BJ (cell line): ENCODE results near the gene MARCHF3. TPM values are rescaled to one million over a fixed set of nuclear protein-coding genes. Genes with fewer than 3 reads are reported as not detected.

ENCODE experiments used
- CTCF ChIA-PET: fragments of 350-600 bp; formaldehyde crosslinking; extraction: SDS; loops from one replicate; lab custom pipeline; 2021; ENCODE audit warnings: antibody characterized with exemption, inconsistent platforms; lab: Yijun Ruan, JAX
- POLR2A ChIA-PET: fragments of 300-600 bp; sonication (Branson Sonifier 250); formaldehyde crosslinking; extraction: SDS; loops from one replicate; lab custom pipeline; 2021; ENCODE audit warnings: antibody characterized with exemption; lab: Charles Lee
- DNase-seq: peaks from one replicate; pipeline ENCODE4 v3.0.0-alpha.2; 2011; ENCODE audit warnings: low read depth
- H3K27me3 ChIP-seq: 2 replicates; pipeline ENCODE4 v1.6.0; 2011; ENCODE audit warnings: low read length; ENCODE audit not compliant: control insufficient read depth, insufficient read depth
- H3K36me3 ChIP-seq: 2 replicates; pipeline ENCODE4 v1.5.1; 2011; ENCODE audit warnings: low read length; ENCODE audit not compliant: control insufficient read depth, insufficient read depth
- H3K4me3 ChIP-seq: 2 replicates; pipeline ENCODE4 v1.5.1; 2011; ENCODE audit warnings: low read depth, mild to moderate bottlenecking, control low read depth, low read length
- CTCF ChIP-seq: IDR thresholded peaks from 2 replicates; pipeline ENCODE4 v1.5.1; 2011; ENCODE audit warnings: low read depth, mild to moderate bottlenecking, control low read depth, inconsistent platforms, low read length, moderate library complexity; ENCODE audit not compliant: insufficient read depth
- polyA plus RNA-seq: library from polyadenylated mRNA; depleted of rRNA; stranded (reverse); fragments of >200 nt; gene quantifications from 2 replicates; pipeline ENCODE4 v1.2.3, GENCODE V29; 2011

MARCHF3 gene
- polyA plus RNA-seq, 1 experiment = 8.6 TPM

- Histone ChIP-seq H3K36me3 (no peaks in the 10 kb centered on the region), H3K4me3 (no peak overlapping the region), H3K27me3 (no peaks in the 10 kb centered on the region)
- peak; percentile 28 for DNase-seq
- ChIA-PET CTCF (interaction anchor here (1.5 kb wide), 1 partner anchor 26 kb away, joined by 4 read pairs; no protein-coding TSS in a partner anchor), POLR2A (no interaction called here)
- TF ChIP-seq CTCF = no peak
Measured at GRCh38 chr5:127002390-127002789, 28.0 kb downstream of the MARCHF3 start.

GRCh38 chr5:127001621-127002296 lies 28.6 kb downstream of the MARCHF3 start:
- ChIA-PET CTCF (interaction anchor here (1.1 to 1.5 kb wide), 2 partner anchors 9 to 27 kb away, joined by 3 to 4 read pairs; no protein-coding TSS in a partner anchor), POLR2A (no interaction called here)
- peak; percentile 82 for DNase-seq
- Histone ChIP-seq H3K4me3 (no peak overlapping the region), H3K36me3 (no peaks in the 10 kb centered on the region), H3K27me3 (no peaks in the 10 kb centered on the region)
- no peak for TF ChIP-seq CTCF

GRCh38 chr5:126998895-126999570 lies 31.3 kb downstream of the MARCHF3 start:
- no peak overlapping the region for H3K4me3 ChIP-seq
- no peak for TF ChIP-seq CTCF
- CTCF ChIA-PET = interaction anchor here (0.5 to 0.9 kb wide), 2 partner anchors 22 to 360 kb away, joined by 3 to 4 read pairs; no protein-coding TSS in a partner anchor
- POLR2A ChIA-PET = no interaction called here
- DNase-seq = no peak
- H3K27me3 ChIP-seq = no peaks in the 10 kb centered on the region
- no peaks in the 10 kb centered on the region for H3K36me3 ChIP-seq

- no peaks in the 10 kb centered on the region for H3K36me3 ChIP-seq
- no peak for TF ChIP-seq CTCF
- no peak overlapping the region for H3K4me3 ChIP-seq
- DNase-seq = no peak
- CTCF ChIA-PET = no interaction called here
- POLR2A ChIA-PET = interaction anchor here (0.5 kb wide), 1 partner anchor 29 kb away, joined by 3 read pairs; no protein-coding TSS in a partner anchor
- H3K27me3 ChIP-seq = no peaks in the 10 kb centered on the region
Measured at GRCh38 chr5:126998201-126998631, 32.1 kb downstream of the MARCHF3 start.

- POLR2A ChIA-PET = no interaction called here
- CTCF ChIA-PET = interaction anchor here (0.6 kb wide), 1 partner anchor 32 kb away, joined by 4 read pairs; no protein-coding TSS in a partner anchor
- H3K4me3 ChIP-seq = no peak overlapping the region
- DNase-seq = no peak
- no peak for TF ChIP-seq CTCF
- H3K36me3 ChIP-seq = no peaks in the 10 kb centered on the region
- no peaks in the 10 kb centered on the region for H3K27me3 ChIP-seq
Measured at GRCh38 chr5:126995689-126996088, 34.7 kb downstream of the MARCHF3 start.
